HG02870 (cell line): Measurements from ENCODE around the gene MYO3B.
"Not testable (repeated sequence)": the region's sequence is repeated elsewhere in the genome, so short reads cannot be mapped to it uniquely, and the experiment has no call there.

Experiments used
- ATAC-seq: cut with Tn5 transposase; IDR thresholded peaks from one replicate; pipeline ENCODE4 v1.9.1; 2021; ENCODE audit warnings: mild to moderate bottlenecking, moderate library complexity; ENCODE audit not compliant: unreplicated experiment

MYO3B gene

GRCh38 chr2:170208967-170209366 lies 31.0 kb downstream of the MYO3B start:
- ATAC-seq = no peak

- ATAC-seq = no peak
These were observed 34.8 kb downstream of the MYO3B start for GRCh38 chr2:170212625-170213280.

GRCh38 chr2:170213281-170213625 lies 35.3 kb downstream of the MYO3B start:
- ATAC-seq = not testable (repeated sequence)

GRCh38 chr2:170213651-170214050 lies 35.7 kb downstream of the MYO3B start:
- no peak for ATAC-seq

GRCh38 chr2:170214309-170214948 lies 36.5 kb downstream of the MYO3B start:
- ATAC-seq = no peak

- ATAC-seq = no peak
These were observed 37.1 kb downstream of the MYO3B start for GRCh38 chr2:170215021-170215420.

GRCh38 chr2:170216428-170216827 lies 38.5 kb downstream of the MYO3B start:
- no peak for ATAC-seq

GRCh38 chr2:170216981-170217380 lies 39.0 kb downstream of the MYO3B start:
- no peak for ATAC-seq

- ATAC-seq = no peak
These were observed 39.9 kb downstream of the MYO3B start for GRCh38 chr2:170217778-170218251.

GRCh38 chr2:170218456-170218855 lies 40.5 kb downstream of the MYO3B start:
- ATAC-seq = no peak

GRCh38 chr2:170218931-170219330 lies 41.0 kb downstream of the MYO3B start:
- no peak for ATAC-seq

- ATAC-seq = no peak
These were observed 43.7 kb downstream of the MYO3B start for GRCh38 chr2:170221317-170222288.

GRCh38 chr2:170222298-170222697 lies 44.4 kb downstream of the MYO3B start:
- no peak for ATAC-seq

GRCh38 chr2:170222842-170223241 lies 44.9 kb downstream of the MYO3B start:
- no peak for ATAC-seq

GRCh38 chr2:170224692-170225294 lies 46.8 kb downstream of the MYO3B start:
- no peak for ATAC-seq

- no peak for ATAC-seq
These were observed 48.3 kb downstream of the MYO3B start for GRCh38 chr2:170226216-170226615.

- peak; percentile 85 for ATAC-seq
These were observed 49.6 kb downstream of the MYO3B start for GRCh38 chr2:170227507-170227947.

- no peak for ATAC-seq
These were observed 50.0 kb downstream of the MYO3B start for GRCh38 chr2:170227951-170228350.

- ATAC-seq = no peak
These were observed 50.5 kb downstream of the MYO3B start for GRCh38 chr2:170228429-170228828.

- ATAC-seq = no peak
These were observed 51.2 kb downstream of the MYO3B start for GRCh38 chr2:170229125-170229524.

GRCh38 chr2:170229744-170230143 lies 51.8 kb downstream of the MYO3B start:
- ATAC-seq = no peak
